Tibial nerve (tissue), 3 donors: Measurements from ENCODE around the gene ACTR5.

Source experiments
- POLR2A ChIP-seq, 2 donors: fragments of 450-650 bp; IDR thresholded peaks; one replicate each; pipeline ENCODE4 v1.6.1; 2017; ENCODE audit warnings: antibody characterized with exemption in 2 of 2, mild to moderate bottlenecking in 2 of 2, moderate library complexity in 2 of 2
- TF ChIP-seq, protein P1 (sequence below), 5 experiments: fragments of 200-600 bp in 3 of 5; fragments of 450-650 bp in 2 of 5; sonication (generic) in 3 of 5; IDR thresholded peaks; one replicate each; pipeline ENCODE4 v1.5.1; 2016 to 2019; ENCODE audit warnings: antibody characterized with exemption in 5 of 5, mild to moderate bottlenecking in 3 of 5, moderate library complexity in 2 of 5

GRCh38 chr20:38805502-38805957 is 57.3 kb downstream of the ACTR5 start, which contains the start of gene PPP1R16B:
- TF ChIP-seq POLR2A (IDR thresholded peaks at IDR 0.05): peak in 1 of 2 donors; percentile 37
- TF ChIP-seq, protein P1, sequence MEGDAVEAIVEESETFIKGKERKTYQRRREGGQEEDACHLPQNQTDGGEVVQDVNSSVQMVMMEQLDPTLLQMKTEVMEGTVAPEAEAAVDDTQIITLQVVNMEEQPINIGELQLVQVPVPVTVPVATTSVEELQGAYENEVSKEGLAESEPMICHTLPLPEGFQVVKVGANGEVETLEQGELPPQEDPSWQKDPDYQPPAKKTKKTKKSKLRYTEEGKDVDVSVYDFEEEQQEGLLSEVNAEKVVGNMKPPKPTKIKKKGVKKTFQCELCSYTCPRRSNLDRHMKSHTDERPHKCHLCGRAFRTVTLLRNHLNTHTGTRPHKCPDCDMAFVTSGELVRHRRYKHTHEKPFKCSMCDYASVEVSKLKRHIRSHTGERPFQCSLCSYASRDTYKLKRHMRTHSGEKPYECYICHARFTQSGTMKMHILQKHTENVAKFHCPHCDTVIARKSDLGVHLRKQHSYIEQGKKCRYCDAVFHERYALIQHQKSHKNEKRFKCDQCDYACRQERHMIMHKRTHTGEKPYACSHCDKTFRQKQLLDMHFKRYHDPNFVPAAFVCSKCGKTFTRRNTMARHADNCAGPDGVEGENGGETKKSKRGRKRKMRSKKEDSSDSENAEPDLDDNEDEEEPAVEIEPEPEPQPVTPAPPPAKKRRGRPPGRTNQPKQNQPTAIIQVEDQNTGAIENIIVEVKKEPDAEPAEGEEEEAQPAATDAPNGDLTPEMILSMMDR (IDR thresholded peaks at IDR 0.05): no peak
